ENCODE results near the gene TKT. TPM values are rescaled to one million over a fixed set of nuclear protein-coding genes. Genes with fewer than 3 reads are reported as not detected.

The TKT gene
- total RNA-seq, 1 donor from 2014 or later: 379 TPM

GRCh38 chr3:53187430-53187829 lies 68.4 kb downstream of the TKT start:
- no peak overlapping the region for H3K27ac Mint-ChIP-seq
- intact Hi-C loops (cut with micrococcal nuclease): no loop called here
- H3K4me3 Mint-ChIP-seq: no peak overlapping the region
- DNase-seq: no peak
- peaks cover 3% of the 10 kb centered on the region for H3K4me1 Mint-ChIP-seq
- no peaks in the 10 kb centered on the region for H3K9me3 Mint-ChIP-seq
- no peaks in the 10 kb centered on the region for H3K27me3 Mint-ChIP-seq
- H3K36me3 Mint-ChIP-seq (ENCODE audit: low read depth): peaks cover 35% of the 10 kb centered on the region

- intact Hi-C loops (cut with micrococcal nuclease): no loop called here
- Mint-ChIP-seq H3K4me3 (no peak overlapping the region), H3K36me3 (ENCODE audit: low read depth) (peaks cover 36% of the 10 kb centered on the region), H3K27me3 (no peaks in the 10 kb centered on the region), H3K9me3 (no peaks in the 10 kb centered on the region), H3K27ac (no peak overlapping the region), H3K4me1 (peaks cover 3% of the 10 kb centered on the region)
- DNase-seq: no peak
Measured at GRCh38 chr3:53186726-53187125, 69.1 kb downstream of the TKT start.

GRCh38 chr3:53185761-53186465 lies 69.9 kb downstream of the TKT start:
- intact Hi-C loops (cut with micrococcal nuclease): no loop called here
- Mint-ChIP-seq H3K27me3 (no peaks in the 10 kb centered on the region), H3K4me3 (no peak overlapping the region), H3K27ac (no peak overlapping the region), H3K36me3 (ENCODE audit: low read depth) (peaks cover 39% of the 10 kb centered on the region), H3K9me3 (no peaks in the 10 kb centered on the region), H3K4me1 (peaks cover 3% of the 10 kb centered on the region)
- DNase-seq: no peak

- H3K4me1 Mint-ChIP-seq: peaks cover 3% of the 10 kb centered on the region
- no peak overlapping the region for H3K4me3 Mint-ChIP-seq
- H3K9me3 Mint-ChIP-seq: no peaks in the 10 kb centered on the region
- DNase-seq: no peak
- no peak overlapping the region for H3K27ac Mint-ChIP-seq
- intact Hi-C loops (cut with micrococcal nuclease): no loop called here
- H3K27me3 Mint-ChIP-seq: no peaks in the 10 kb centered on the region
- peaks cover 38% of the 10 kb centered on the region for H3K36me3 Mint-ChIP-seq (ENCODE audit: low read depth)
Measured at GRCh38 chr3:53184701-53185100, 71.1 kb downstream of the TKT start.

GRCh38 chr3:53183514-53183913 lies 72.3 kb downstream of the TKT start:
- no peak overlapping the region for H3K27ac Mint-ChIP-seq
- intact Hi-C loops (cut with micrococcal nuclease): no loop called here
- H3K4me1 Mint-ChIP-seq: peaks cover 3% of the 10 kb centered on the region
- no peaks in the 10 kb centered on the region for H3K27me3 Mint-ChIP-seq
- H3K36me3 Mint-ChIP-seq (ENCODE audit: low read depth): peaks cover 38% of the 10 kb centered on the region
- no peaks in the 10 kb centered on the region for H3K9me3 Mint-ChIP-seq
- no peak for DNase-seq
- no peak overlapping the region for H3K4me3 Mint-ChIP-seq

GRCh38 chr3:53182764-53183355 lies 73.0 kb downstream of the TKT start:
- no peak for DNase-seq
- no peaks in the 10 kb centered on the region for H3K27me3 Mint-ChIP-seq
- H3K27ac Mint-ChIP-seq: no peak overlapping the region
- peaks cover 3% of the 10 kb centered on the region for H3K4me1 Mint-ChIP-seq
- intact Hi-C loops (cut with micrococcal nuclease): no loop called here
- H3K36me3 Mint-ChIP-seq (ENCODE audit: low read depth): peaks cover 37% of the 10 kb centered on the region
- no peak overlapping the region for H3K4me3 Mint-ChIP-seq
- H3K9me3 Mint-ChIP-seq: no peaks in the 10 kb centered on the region

- Mint-ChIP-seq H3K36me3 (ENCODE audit: low read depth) (peaks cover 33% of the 10 kb centered on the region), H3K27me3 (no peaks in the 10 kb centered on the region), H3K4me3 (no peak overlapping the region), H3K9me3 (no peaks in the 10 kb centered on the region), H3K4me1 (peaks cover 3% of the 10 kb centered on the region), H3K27ac (no peak overlapping the region)
- intact Hi-C loops (cut with micrococcal nuclease): no loop called here
- DNase-seq: no peak
Measured at GRCh38 chr3:53181528-53181927, 74.3 kb downstream of the TKT start.

- H3K9me3 Mint-ChIP-seq: no peaks in the 10 kb centered on the region
- no peak for DNase-seq
- H3K4me1 Mint-ChIP-seq: peaks cover 3% of the 10 kb centered on the region
- no peaks in the 10 kb centered on the region for H3K27me3 Mint-ChIP-seq
- no peak overlapping the region for H3K4me3 Mint-ChIP-seq
- peaks cover 31% of the 10 kb centered on the region for H3K36me3 Mint-ChIP-seq (ENCODE audit: low read depth)
- intact Hi-C loops (cut with micrococcal nuclease): no loop called here
- no peak overlapping the region for H3K27ac Mint-ChIP-seq
Measured at GRCh38 chr3:53181024-53181371, 74.8 kb downstream of the TKT start.

GRCh38 chr3:53180305-53181023 lies 75.4 kb downstream of the TKT start:
- no peaks in the 10 kb centered on the region for H3K9me3 Mint-ChIP-seq
- H3K4me1 Mint-ChIP-seq: peaks cover 3% of the 10 kb centered on the region
- H3K4me3 Mint-ChIP-seq: no peak overlapping the region
- H3K27me3 Mint-ChIP-seq: no peaks in the 10 kb centered on the region
- DNase-seq: no peak
- no peak overlapping the region for H3K27ac Mint-ChIP-seq
- intact Hi-C loops (cut with micrococcal nuclease): no loop called here
- H3K36me3 Mint-ChIP-seq (ENCODE audit: low read depth): peaks cover 31% of the 10 kb centered on the region

GRCh38 chr3:53179580-53179979 lies 76.2 kb downstream of the TKT start:
- Mint-ChIP-seq H3K9me3 (no peaks in the 10 kb centered on the region), H3K27me3 (no peaks in the 10 kb centered on the region), H3K36me3 (ENCODE audit: low read depth) (peaks cover 24% of the 10 kb centered on the region), H3K4me3 (no peak overlapping the region), H3K4me1 (no peaks in the 10 kb centered on the region), H3K27ac (no peak overlapping the region)
- DNase-seq: no peak
- intact Hi-C loops (cut with micrococcal nuclease): no loop called here

GRCh38 chr3:53178246-53178645 lies 77.6 kb downstream of the TKT start:
- H3K27me3 Mint-ChIP-seq: no peaks in the 10 kb centered on the region
- intact Hi-C loops (cut with micrococcal nuclease): no loop called here
- H3K27ac Mint-ChIP-seq: no peak overlapping the region
- H3K9me3 Mint-ChIP-seq: no peaks in the 10 kb centered on the region
- H3K36me3 Mint-ChIP-seq (ENCODE audit: low read depth): peaks cover 22% of the 10 kb centered on the region
- peaks cover 1% of the 10 kb centered on the region for H3K4me1 Mint-ChIP-seq
- no peak overlapping the region for H3K4me3 Mint-ChIP-seq
- no peak for DNase-seq

- Mint-ChIP-seq H3K4me1 (peaks cover 12% of the 10 kb centered on the region), H3K9me3 (no peaks in the 10 kb centered on the region), H3K4me3 (no peak overlapping the region), H3K36me3 (ENCODE audit: low read depth) (peaks cover 11% of the 10 kb centered on the region), H3K27me3 (no peaks in the 10 kb centered on the region), H3K27ac (no peak overlapping the region)
- intact Hi-C loops (cut with micrococcal nuclease): no loop called here
- DNase-seq: no peak
Measured at GRCh38 chr3:53175613-53176540, 79.9 kb downstream of the TKT start.

Measured in activated CD4-positive, alpha-beta T cell treated with anti-CD3 and anti-CD28 coated beads, Interleukin-2, amount 10 ng/mL, durations not matched to agents 24 days and 14 days (primary cell).